Heart left ventricle (tissue), 16 donors: ENCODE data around the gene ANAPC2. TPM values are rescaled to one million over a fixed set of nuclear protein-coding genes. Genes with fewer than 3 reads are reported as not detected.

Source experiments
- ATAC-seq, 4 donors: fragments of 200-7000 bp; cut with Tn5 transposase; one replicate each; pipeline ENCODE4 v1.9.1; 2020 to 2022; ENCODE audit warnings: moderate library complexity in 4 of 4, mild to moderate bottlenecking in 3 of 4, moderate number of reproducible peaks in 1 of 4
- DNase-seq, 5 donors: peaks; one replicate each; pipeline ENCODE4 v3.0.0-alpha.2; 2020
- H3K27ac ChIP-seq, 12 donors: fragments of 200-600 bp; sonication (generic) in 4 of 12; one replicate each; pipeline versions ENCODE4 v1.5.0 to v1.8.0; 2016 to 2022; ENCODE audit warnings: mild to moderate bottlenecking in 2 of 12
- H3K27me3 ChIP-seq, 9 donors: fragments of 200-600 bp; sonication (generic) in 2 of 9; one replicate each; pipeline versions ENCODE4 v1.5.1 to v1.8.0; 2016 to 2022; ENCODE audit warnings: mild to moderate bottlenecking in 3 of 9
- H3K36me3 ChIP-seq, 9 donors: fragments of 200-600 bp; sonication (generic) in 2 of 9; one replicate each; pipeline versions ENCODE4 v1.5.0 to v1.8.0; 2018 to 2022; ENCODE audit warnings: mild to moderate bottlenecking in 2 of 9
- H3K4me1 ChIP-seq, 12 donors: fragments of 200-600 bp; sonication (generic) in 4 of 12; one replicate each; pipeline versions ENCODE4 v1.5.0 to v1.8.0; 2016 to 2022; ENCODE audit warnings: mild to moderate bottlenecking in 3 of 12
- H3K4me3 ChIP-seq, 12 donors: fragments of 200-600 bp; sonication (generic) in 4 of 12; one replicate each; pipeline versions ENCODE4 v1.5.0 to v1.8.0; 2017 to 2022; ENCODE audit warnings: mild to moderate bottlenecking in 9 of 12, moderate library complexity in 4 of 12
- H3K9me3 ChIP-seq, 12 donors: fragments of 200-600 bp; sonication (generic) in 4 of 12; one replicate each; pipeline versions ENCODE4 v1.5.0 to v1.8.0; 2016 to 2022; ENCODE audit warnings: mild to moderate bottlenecking in 1 of 12
- POLR2A ChIP-seq, 2 donors: fragments of 450-650 bp; IDR thresholded peaks; one replicate each; pipeline ENCODE4 v1.6.1; 2017; ENCODE audit warnings: antibody characterized with exemption in 2 of 2, mild to moderate bottlenecking in 2 of 2, moderate library complexity in 2 of 2
- WGBS, 4 donors: extraction: QIAGEN DNeasy Blood & Tissue Kit in 2 of 4; methylation state at CpG; one replicate each; pipeline versions ENCODE4 v1.1.5 to v1.1.7; 2013 to 2018; 5-methylcytosine and 5-hydroxymethylcytosine counted together
- intact Hi-C, 10 donors: fragments of 100-400 bp; cut with DNase I; formaldehyde crosslinking; loops; one replicate each; pipeline versions ENCODE4 v1.11.1 to v1.14.2; 2022
- polyA plus RNA-seq, 2 donors: library from polyadenylated mRNA; stranded (reverse); fragments of 200-250 nt; gene quantifications; one replicate each; pipeline ENCODE4 v1.2.3, GENCODE V29; 2013
- total RNA-seq, 9 donors: library from RNA; depleted of rRNA in 2 of 9; stranded (reverse); fragments of >200 nt in 2 of 9; fragmentation: NEBNext Ultra II Directional in 3 of 9; extraction: Animal tissue kit (Norgen Biotek cat#: 25700) in 3 of 9; gene quantifications; one replicate each; pipeline versions ENCODE4 v1.1.0 to v1.2.4, GENCODE V29; 2016 to 2023
- TF ChIP-seq, protein P1 (sequence below), 12 donors: fragments of 200-600 bp; sonication (generic) in 4 of 12; IDR thresholded peaks; one replicate each; pipeline versions ENCODE4 v1.5.0 to v1.8.0; 2018 to 2022; ENCODE audit warnings: antibody characterized with exemption in 12 of 12, mild to moderate bottlenecking in 5 of 12
- donor health status: ischemic (EF 13 %, LVEDD 7.1; RV severe dilation, severe dysfunction).
- donor health status: healthy with polysubstance abuse.
- donor health status: DM: no; HTN: yes; CAD: no.
- donor health status: DM: no; HTN: no; CAD: no.
- donor health status: ischemic (EF 25% LVEDD 6.9; RV normal size, moderate dysfunction).
- donor health status: ischemic (EF 25% LVEDD 5.7; RV mildly dilated, moderate dysfunction).
- donor health status: healthy.
- donor health status: DM: yes; HTN: yes; CAD: no.
- donor health status: ischemic (EF 35%, LVEDD 5.7; RV mildly dilated, moderate dysfunction).
- donor health status: nonischemic (EF 11% LVEDD 7.7; RV severe dilation, severe dysfunction).
- donor health status: DM: yes; HTN: yes; CAD: no.
- donor health status: PGD.
- donor health status: ischemic (EF 29% LVEDD 5.4; RV normal size, mild dysfunction).
- donor health status: nonischemic (EF 23%, LVEDD 6.1; RV moderate dilation, normal function).

The ANAPC2 gene
- total and polyA plus RNA-seq, 11 donors, result 14.3 to 35.9 (median 28.9) TPM

DNA sequence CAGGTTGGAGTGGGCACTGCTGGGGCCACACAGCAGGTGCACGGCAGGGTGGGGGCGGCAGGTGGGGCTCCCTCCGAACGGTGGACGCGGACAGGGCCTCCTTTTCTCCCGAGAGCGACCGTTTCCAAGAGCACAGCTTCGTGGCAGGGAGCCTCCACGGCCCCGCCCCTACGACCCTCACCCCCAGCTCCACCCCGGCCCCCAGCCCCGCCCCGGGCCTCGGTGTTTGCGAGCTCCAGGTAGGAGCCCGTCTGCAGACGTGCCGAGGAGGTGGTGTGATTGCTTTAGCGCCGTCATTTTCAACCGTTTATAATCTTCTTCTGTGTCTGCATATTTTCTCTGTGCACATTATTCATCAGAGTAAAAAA lies 40.6 kb downstream of the ANAPC2 start:
- intact Hi-C loops, result loop anchor here in 1 of 10 donors (10.0 kb wide), 1 partner anchor 357 kb away; no protein-coding TSS in a partner anchor
- TF ChIP-seq, protein P1, sequence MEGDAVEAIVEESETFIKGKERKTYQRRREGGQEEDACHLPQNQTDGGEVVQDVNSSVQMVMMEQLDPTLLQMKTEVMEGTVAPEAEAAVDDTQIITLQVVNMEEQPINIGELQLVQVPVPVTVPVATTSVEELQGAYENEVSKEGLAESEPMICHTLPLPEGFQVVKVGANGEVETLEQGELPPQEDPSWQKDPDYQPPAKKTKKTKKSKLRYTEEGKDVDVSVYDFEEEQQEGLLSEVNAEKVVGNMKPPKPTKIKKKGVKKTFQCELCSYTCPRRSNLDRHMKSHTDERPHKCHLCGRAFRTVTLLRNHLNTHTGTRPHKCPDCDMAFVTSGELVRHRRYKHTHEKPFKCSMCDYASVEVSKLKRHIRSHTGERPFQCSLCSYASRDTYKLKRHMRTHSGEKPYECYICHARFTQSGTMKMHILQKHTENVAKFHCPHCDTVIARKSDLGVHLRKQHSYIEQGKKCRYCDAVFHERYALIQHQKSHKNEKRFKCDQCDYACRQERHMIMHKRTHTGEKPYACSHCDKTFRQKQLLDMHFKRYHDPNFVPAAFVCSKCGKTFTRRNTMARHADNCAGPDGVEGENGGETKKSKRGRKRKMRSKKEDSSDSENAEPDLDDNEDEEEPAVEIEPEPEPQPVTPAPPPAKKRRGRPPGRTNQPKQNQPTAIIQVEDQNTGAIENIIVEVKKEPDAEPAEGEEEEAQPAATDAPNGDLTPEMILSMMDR (IDR thresholded peaks at IDR 0.05), result no peak
- no peak for TF ChIP-seq POLR2A (IDR thresholded peaks at IDR 0.05)
- Histone ChIP-seq H3K27ac (no peak overlapping the region), H3K27me3 (peaks cover 9 to 56% (median 23%) of the 10 kb centered on the region in 9 donors), H3K9me3 (no peaks in the 10 kb centered on the region), H3K4me1 (no peaks in the 10 kb centered on the region), H3K4me3 (no peak overlapping the region), H3K36me3 (no peaks in the 10 kb centered on the region)
- DNase-seq, result peak in 1 of 5 donors; percentile 37
- no peak for ATAC-seq
- 34 to 43% (median 35%) methylated on average over 18 to 24 of the region's 24 CpGs for WGBS, 4 donors

DNA sequence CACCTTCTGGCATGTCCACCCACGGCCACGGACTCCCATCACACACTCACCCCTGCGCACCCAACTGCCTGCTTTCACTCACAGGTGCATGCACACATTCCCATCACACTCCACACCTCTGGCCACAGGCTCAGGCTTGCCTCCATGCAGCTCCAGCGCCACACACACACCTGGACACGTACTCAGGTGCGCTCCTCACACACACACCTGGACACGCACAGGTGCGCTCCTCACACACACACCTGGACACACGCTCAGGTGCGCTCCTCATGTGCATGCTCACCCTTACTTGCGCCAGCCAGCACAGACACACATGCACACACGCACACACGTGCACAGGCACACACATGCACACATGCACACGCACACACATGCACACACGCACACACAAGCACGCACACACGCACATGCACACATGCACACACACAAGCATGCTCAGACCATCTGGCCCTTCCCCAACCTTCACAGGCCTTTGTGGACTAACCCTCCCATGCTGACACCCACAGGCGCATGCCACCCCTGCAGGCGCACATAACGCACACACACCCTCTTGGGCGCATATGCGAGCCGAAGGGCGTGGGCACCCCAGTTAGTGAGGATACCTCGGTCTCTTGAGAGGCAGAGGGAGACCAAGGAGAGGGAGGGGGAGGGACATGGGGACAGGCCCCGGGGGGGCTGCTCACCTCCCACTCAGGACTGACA lies 41.1 kb downstream of the ANAPC2 start:
- peaks cover 9 to 61% (median 25%) of the 10 kb centered on the region in 9 donors for H3K27me3 ChIP-seq
- no peaks in the 10 kb centered on the region for H3K9me3 ChIP-seq
- no peak for ATAC-seq
- H3K36me3 ChIP-seq, result no peaks in the 10 kb centered on the region
- no peaks in the 10 kb centered on the region for H3K4me1 ChIP-seq
- WGBS, 4 donors, result 83 to 87% (median 86%) methylated on average over 26 of the region's 26 CpGs
- no peak overlapping the region for H3K4me3 ChIP-seq
- intact Hi-C loops, result loop anchor here in 1 of 10 donors (10.0 kb wide), 1 partner anchor 358 kb away; no protein-coding TSS in a partner anchor
- no peak overlapping the region for H3K27ac ChIP-seq
- TF ChIP-seq, protein P1 (IDR thresholded peaks at IDR 0.05), result no peak
- TF ChIP-seq POLR2A (IDR thresholded peaks at IDR 0.05), result no peak
- DNase-seq, result peak in 1 of 5 donors; percentile 28

DNA sequence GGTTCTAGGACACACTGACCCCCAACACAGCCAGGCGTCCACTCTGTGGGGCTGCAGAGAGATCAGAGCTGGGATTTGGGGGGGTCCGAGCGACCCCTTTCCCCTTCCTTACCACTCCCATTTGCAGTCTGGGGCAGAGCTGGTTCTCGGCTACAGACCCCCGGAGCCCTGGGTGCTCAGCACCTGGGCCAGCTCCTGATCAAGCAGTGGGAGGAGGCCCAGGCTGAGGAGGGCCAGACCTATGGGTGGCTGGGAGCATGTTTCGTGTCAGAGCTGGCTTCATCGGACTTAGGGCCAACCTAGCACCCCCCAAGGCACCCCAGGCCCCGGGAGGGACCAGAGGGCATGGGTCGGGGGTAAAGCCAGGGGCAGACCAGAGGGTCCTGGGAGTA lies 41.8 kb downstream of the ANAPC2 start:
- ATAC-seq (no peak), DNase-seq (peak in 1 of 5 donors; percentile 49)
- no peak for TF ChIP-seq POLR2A (IDR thresholded peaks at IDR 0.05)
- TF ChIP-seq, protein P1 (IDR thresholded peaks at IDR 0.05), result no peak
- Histone ChIP-seq H3K27ac (no peak overlapping the region), H3K36me3 (no peaks in the 10 kb centered on the region), H3K4me3 (no peak overlapping the region), H3K4me1 (no peaks in the 10 kb centered on the region), H3K9me3 (no peaks in the 10 kb centered on the region), H3K27me3 (peaks cover 12 to 68% (median 32%) of the 10 kb centered on the region in 9 donors)
- 57 to 66% (median 61%) methylated on average over 7 to 9 of the region's 9 CpGs for WGBS, 4 donors
- intact Hi-C loops, result loop anchor here in 1 of 10 donors (10.0 kb wide), 1 partner anchor 358 kb away; no protein-coding TSS in a partner anchor

DNA sequence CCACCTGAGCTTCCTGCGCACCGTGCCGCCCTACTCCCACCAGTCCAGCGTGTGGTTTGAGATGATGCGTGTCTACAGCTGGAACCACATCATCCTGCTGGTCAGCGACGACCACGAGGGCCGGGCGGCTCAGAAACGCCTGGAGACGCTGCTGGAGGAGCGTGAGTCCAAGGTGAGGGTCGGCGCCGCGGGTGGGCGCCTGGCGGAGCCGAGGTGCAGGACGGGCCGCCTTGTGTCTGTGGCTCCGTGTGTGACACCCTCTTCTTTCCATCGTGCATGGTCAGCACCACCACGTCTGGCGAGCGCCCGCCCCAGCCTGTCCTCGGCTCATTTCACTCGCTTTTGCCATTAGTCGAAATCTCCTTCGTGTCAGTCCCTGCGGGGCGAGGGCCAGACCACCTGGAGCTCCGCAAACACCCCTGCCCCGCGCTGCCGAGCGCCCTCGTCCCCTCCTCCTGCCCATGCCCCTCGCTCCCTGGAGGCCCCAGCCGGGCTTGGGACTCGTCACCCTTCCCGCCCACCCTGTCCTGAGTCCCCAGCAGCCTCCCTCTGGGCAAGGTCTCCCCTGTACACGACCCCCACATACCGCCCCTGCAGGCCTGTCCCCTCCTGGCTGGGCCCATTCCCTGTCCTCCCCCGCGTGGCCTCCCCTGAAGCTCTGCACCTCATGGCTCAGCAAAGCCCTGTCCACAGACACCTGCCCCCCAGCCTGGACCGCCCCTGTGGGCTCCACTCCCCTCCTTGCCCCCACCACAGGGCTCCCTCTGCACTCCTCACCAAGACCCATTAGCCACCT lies 42.4 kb downstream of the ANAPC2 start:
- H3K4me1 ChIP-seq, result no peaks in the 10 kb centered on the region
- 50 to 59% (median 52%) methylated on average over 25 to 49 of the region's 49 CpGs for WGBS, 4 donors
- H3K4me3 ChIP-seq, result no peak overlapping the region
- no peaks in the 10 kb centered on the region for H3K36me3 ChIP-seq
- DNase-seq (peak in 1 of 5 donors; percentile 41), ATAC-seq (no peak)
- no peaks in the 10 kb centered on the region for H3K9me3 ChIP-seq
- peaks cover 12 to 74% (median 38%) of the 10 kb centered on the region in 9 donors for H3K27me3 ChIP-seq
- H3K27ac ChIP-seq, result no peak overlapping the region
- intact Hi-C loops, result loop anchor here in 1 of 10 donors (10.0 kb wide), 1 partner anchor 359 kb away; no protein-coding TSS in a partner anchor
- TF ChIP-seq POLR2A (IDR thresholded peaks at IDR 0.05), result no peak
